Measurements from ENCODE around the gene RNU7-1.

RNU7-1 gene

DNA sequence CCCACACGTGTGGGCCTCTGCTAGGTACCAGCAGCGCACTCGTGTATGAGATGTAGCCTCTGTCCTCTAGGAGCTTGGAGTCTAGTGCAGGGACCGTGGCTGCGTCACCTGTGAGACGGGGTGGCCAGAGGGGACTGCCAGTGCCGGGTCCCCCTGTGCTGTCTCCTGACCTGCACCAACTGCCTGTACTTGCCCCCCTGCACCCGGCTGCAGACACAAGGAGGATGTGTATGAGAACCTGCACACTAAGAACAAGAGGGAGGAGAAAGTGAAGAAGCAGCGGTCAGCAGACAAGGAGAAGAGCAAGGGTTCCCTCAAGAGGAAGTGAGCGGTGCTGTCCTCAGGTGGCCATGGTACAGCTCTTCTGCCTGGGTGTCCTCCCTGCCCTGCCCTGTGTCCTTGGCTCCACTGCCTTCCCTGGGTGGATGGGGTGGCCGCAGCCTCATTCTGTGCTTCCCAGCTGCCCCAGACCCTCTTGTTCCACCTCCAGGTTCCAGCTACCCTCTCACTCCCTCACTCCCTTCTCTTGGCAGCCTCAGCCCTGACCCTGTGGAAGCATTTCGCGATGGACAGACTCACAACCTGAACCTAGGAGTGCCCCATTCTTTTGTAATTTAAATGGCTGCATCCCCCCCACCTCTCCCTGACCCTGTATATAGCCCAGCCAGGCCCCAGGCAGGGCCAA, 17.1 kb downstream of the RNU7-1 start:
- intact Hi-C loops (cut with DNase I) = no loop called here
- DNase-seq = peak in 3 of 10 donors; percentile 43 to 77 (median 74)

DNA sequence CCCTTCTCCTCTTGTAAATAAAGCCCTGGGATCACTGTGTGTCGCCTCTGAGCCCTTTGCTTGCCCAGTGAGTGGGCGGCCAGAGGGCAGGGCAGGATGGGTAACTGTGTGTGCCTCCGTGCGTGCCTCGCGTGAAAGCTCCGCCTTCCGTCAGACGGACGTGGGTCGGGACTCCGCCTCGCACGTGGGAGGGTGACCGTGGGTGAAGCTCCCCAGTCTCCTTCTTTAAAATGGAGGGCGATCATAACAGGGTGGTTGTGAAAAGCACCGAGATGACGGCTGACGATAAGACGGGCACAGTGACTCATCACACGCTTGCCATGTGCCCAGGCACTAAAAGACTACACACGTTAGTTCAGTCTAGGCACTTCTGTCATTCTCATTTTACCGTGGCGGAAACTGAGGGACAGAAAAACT, 17.7 kb downstream of the RNU7-1 start:
- intact Hi-C loops (cut with DNase I) = no loop called here
- DNase-seq = peak in 4 of 10 donors; percentile 59 to 93 (median 88)

DNA sequence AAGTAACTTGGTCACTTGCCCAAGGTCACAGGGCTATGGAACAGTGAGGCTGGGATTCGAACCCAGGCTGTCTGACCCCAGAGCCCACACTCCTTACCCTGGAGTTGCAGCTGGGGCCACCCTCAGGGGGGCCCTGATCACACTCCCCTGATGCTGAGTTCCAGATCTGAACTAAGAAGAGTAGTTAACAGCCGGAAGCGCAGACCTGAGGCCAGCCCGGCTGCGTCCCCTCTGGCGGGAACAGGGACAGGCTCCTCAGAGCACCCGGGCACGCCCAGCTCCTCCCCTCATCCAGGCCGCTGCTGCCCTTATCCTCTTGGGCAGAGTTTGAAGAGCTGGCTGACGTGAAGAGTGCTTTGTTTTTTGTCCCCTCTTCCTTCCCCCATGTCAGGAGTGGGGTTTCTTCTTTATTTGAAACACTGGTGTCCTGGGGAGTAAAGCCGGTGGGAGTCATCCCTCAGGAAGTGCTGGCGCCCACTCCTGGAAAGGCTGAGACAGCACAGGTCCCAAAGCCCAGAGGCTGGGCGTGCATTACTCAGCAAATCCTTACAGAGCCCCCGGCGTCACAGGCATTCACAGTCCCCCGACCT, 18.2 kb downstream of the RNU7-1 start:
- DNase-seq = peak in 3 of 10 donors; percentile 69 to 87 (median 76)
- intact Hi-C loops (cut with DNase I) = no loop called here

DNA sequence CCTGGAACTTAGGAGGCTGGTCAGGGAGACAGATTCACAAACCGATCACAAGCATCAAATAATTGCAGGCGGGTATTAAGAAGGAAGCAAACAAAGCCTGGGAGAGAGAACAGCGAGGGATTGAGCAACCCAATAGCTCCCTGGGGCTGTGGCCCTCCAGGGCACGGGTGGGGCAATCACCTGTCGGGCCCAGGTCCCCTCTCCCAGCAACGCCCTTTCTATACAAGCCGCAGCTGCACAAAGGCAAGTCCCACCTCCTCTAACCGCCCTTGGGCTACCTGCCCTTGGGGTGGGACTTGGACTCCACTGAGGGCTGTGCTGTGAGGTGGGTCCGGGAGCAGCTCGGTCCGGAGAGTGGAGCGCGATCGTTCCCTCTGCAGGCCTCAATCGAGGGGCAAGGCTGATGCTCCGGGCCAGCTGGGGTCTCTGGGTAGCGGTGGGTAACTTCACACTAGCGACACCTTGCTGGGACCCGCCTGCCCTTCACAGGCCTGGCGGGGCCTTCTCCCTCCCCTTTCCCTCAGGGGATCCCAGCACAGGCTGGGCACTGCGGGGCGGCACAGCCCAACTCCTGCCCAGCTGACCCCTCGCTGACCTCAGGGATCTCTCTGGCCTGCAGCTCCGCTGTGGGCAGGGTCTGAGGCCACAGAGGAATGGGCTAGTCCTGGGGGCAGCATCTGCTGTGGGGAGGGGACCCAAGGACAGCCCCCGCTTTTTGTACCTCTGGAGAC, 18.8 kb downstream of the RNU7-1 start:
- intact Hi-C loops (cut with DNase I) = no loop called here
- DNase-seq = peak in 3 of 10 donors; percentile 35 to 61 (median 49)

DNA sequence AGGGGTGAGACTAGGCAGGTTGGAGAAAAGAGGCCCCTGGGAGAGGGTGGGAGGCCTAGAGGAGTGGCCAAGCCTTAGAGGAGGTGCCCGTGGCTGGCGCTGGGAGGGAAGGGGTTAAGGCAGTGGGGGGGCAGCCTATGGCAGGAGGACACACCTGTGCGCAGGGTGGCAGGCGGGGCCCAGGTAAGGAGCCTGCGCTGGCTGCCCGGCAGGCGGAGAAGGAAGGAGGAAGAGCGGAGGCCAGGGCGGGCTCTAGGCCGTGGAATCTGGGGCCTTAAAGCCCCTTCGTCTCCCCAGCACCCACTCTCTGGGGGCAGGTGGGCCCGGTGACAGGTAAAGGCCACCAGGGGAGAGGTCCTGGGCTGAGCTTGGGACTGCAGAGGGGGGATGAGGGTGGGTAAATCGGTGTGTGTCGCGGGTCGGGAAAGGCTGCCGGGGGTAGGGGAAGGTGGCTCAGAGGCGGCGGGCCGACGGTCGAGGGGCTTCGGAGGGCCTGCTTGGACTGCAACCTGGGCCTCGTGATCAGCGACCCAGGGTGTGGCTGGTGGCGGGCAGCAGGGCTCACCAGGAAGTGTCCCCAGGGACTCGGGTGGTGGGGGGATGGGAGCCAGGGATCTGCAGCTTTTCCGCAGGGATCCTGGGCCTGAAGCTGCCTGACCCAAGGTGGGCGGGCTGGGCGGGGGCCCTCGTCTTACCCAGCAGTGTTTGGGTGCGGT, 19.6 kb downstream of the RNU7-1 start:
- DNase-seq = peak in 3 of 10 donors; percentile 51 to 71 (median 64)
- intact Hi-C loops (cut with DNase I) = no loop called here

DNA sequence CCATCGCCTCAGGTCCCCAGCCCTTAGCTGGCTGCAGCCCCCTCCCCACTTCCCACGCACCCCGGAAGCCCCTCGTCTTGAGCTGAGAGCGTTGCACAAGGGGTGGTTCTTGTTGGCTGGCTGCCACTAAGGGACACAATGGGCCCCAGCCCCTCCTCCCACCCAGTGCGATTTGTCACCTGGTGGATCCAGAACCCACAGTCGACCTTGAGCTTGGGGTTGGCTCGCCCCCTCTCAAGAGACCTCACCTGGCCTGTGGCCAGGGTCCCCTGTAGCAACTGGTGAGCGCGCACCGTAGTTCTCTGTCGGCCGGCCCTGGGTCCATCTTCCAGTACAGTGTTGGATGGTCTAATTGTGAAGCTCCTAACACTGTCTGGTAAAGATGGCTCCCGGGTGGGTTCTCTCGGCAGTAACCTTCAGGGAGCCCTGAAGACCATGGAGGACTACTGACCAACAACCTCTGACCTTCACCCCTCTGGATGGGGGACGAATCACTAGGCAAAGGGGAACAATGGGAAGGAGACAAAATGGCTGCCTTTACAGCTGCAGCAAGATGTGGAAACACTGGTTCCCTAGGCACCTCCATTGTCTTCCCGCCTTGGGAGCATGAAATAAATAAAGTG, 20.3 kb downstream of the RNU7-1 start:
- intact Hi-C loops (cut with DNase I) = no loop called here

DNA sequence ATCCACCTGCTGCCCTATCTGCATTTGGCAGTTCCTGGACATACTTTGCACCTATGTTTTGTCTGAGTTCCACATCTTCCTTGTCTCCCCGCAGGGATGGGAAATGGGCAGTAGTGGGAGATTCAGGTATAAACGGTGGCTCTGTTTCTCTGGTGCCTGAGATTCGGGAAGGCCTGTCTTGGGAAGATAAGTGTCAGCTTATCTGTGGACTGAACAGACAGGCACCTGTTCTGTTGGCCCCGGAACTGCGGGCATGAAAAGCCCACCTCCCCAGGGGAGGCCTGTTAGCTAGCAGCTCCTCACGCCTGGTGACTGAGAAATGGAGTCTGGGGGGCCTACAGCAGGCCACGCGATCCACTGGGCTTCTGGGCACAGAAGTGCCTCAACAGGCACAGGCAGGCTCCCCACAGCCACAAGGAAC, 21.0 kb downstream of the RNU7-1 start:
- DNase-seq = peak in 1 of 10 donors; percentile 12
- intact Hi-C loops (cut with DNase I) = loop anchor here (1.0 kb wide), 1 partner anchor 20 kb away; the partner anchor contains the start of gene C12orf57

More for the DNA sequence above, 20.3 kb downstream of the RNU7-1 start:
- DNase-seq = peak in 3 of 10 donors; percentile 42 to 84 (median 68)

DNA sequence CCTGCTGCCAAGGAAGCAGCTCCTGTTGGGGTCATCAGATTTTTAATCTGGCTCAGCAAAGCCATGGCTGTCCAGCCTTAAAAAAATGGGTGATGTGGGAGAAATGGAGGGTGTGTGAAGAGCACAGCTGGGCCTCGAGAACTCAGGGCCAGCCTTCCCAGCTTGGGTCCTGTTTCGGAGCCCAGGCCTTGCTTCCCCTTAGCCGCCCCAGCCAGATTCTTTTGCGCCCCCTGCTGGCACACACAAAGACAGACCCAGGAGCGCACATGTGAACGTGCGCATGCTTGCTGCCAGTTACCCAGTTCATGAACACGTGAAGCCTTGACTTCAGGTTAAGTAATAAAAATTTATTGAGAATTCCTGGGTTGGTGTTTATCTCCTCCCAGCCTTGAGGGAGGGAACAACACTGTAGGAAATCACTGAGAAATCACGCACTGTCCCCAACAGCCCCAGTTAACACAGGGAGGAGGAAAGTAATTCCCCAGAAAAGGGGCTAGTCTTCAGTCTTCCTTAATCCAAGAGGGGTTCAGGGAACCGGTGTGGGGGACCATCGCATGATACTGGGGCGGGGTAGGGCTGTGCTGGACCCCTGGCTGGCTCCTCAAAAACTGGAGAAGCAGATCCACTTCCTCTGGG, 21.5 kb downstream of the RNU7-1 start:
- DNase-seq = peak; percentile 68 to 97 (median 84)
- intact Hi-C loops (cut with DNase I) = loop anchor here (1.0 kb wide), 1 partner anchor 21 kb away; the partner anchor contains the start of gene C12orf57

DNA sequence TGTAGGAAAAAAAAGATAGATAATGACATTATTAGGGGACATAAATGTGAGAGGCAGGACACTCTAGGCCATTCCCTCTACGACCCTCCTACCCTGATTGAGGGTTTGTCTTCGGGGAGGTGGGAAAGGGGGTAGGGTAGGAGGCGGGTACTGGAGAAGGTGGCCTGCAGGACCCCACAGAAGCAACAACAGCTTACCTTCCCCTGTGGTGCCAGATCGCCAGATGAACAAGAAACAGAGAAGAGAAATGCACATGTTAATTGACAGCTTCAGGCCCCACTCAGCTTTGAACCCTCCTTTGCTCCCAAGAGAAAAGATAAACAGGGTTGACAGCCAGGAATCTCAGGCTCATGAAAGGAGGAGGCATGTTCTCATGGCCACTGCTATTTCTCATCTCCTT, 22.1 kb downstream of the RNU7-1 start:
- intact Hi-C loops (cut with DNase I) = loop anchor here (1.0 kb wide), 1 partner anchor 21 kb away; the partner anchor contains the start of gene C12orf57
- peak in 2 of 10 donors; percentile 12 to 27 for DNase-seq

DNA sequence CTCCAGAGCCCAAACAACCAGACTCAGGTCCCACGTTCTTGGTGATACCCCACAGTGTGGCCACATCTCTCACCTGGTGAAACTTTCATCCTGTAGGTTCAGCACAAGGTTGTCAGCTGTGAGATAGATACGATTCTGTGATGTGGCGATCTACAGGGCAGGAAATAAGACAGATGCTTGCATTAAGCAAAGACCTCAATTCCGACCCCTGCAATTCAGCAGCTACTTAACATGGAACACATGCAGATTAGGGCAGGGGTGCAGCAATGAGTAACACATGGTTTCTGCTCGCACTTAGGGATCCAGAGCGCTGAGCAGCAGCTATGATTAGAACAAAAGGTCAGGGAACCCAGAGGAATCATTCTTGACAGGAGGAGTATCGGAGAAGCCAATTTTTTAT, 22.7 kb downstream of the RNU7-1 start:
- no peak for DNase-seq
- intact Hi-C loops (cut with DNase I) = no loop called here

DNA sequence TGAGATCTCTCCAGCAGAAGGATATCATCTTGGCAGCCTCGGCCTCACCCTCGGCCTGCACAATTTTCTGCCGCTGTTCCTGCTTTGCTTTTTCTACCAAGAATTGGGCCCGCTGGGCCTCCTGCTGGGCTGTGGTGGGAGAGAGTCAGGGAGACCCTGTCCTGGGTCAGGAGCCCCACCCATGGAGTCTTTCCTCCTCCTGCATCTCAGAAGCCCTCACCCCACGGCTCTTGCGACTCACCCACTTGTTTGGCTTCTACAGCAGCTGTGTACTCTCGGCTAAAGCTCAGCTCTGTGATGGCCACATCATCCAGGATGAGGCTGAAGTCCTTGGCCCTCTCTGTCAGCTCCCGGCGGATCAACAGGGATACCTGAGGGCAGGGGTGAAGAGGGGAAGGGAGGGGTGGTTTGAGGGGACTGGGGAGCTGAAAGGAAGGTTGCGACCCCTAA, 24.1 kb downstream of the RNU7-1 start:
- peak in 2 of 10 donors; percentile 18 to 42 for DNase-seq
- intact Hi-C loops (cut with DNase I) = loop anchor here (2.0 kb wide), 1 partner anchor 29 kb away; no protein-coding TSS in a partner anchor

DNA sequence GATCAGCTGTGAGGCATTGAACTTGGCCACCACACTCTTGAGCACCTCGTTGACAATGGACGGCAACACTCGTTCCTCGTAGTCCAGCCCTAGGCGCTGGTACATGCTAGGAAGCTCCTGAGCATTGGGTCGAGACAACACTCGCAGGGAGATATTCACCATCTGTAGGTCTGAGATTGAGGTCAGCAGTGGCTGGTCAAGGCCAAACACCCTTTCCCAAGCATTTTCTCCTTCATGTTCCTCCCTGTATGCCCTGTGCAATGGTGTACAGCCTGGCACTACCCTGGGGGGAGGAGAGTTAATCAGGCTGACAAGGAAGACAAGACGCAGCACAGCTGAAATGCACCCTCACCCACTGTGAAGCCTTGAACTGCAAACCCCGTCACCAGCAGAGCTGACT, 24.8 kb downstream of the RNU7-1 start:
- peak in 2 of 10 donors; percentile 31 to 49 for DNase-seq
- intact Hi-C loops (cut with DNase I) = loop anchor here (2.0 kb wide), 1 partner anchor 30 kb away; no protein-coding TSS in a partner anchor

DNA sequence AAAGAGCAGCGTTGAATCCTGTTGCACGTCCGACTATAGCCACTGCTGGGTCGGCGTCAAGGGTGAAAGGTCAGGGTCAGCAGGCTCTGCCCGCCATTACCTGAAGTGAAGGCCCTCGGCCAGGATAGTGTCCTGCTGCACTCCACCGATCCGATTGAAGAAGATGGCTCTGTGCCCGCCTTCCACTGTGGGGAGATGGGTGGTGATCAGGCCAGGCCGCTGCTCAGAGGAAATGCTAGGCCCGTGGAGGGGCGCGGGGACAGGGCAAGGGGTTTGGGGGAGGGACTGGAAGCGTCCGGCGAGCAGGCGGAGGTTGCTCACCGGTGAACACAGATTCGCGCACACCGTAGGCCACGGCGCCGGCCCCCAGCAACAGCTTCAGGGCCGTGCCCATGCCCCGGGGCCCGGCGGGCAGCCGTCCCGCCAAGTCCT, 26.5 kb downstream of the RNU7-1 start:
- peak in 1 of 10 donors; percentile 84 for DNase-seq
- intact Hi-C loops (cut with DNase I) = loop anchor here (1.0 to 10.0 kb wide), 2 partner anchors 48 to 125 kb away; partner anchors contain the start of genes C1R and LPCAT3

DNA sequence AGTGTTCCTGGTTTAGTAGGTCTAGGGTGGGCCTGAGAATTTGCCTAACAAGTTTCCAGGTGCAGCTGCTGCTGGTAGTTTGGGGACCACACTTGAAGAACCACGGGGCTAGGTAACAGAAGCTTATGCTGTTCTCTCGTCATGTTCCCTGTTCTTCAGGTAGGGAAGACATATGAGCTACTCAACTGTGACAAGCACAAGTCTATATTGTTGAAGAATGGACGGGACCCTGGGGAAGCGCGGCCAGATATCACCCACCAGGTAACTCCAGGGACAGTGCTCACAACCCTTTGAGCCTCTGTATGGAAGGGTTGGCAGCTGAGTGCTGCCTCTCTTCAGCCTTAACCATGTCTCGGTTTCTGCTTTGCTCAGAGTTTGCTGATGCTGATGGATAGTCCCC, 30.6 kb downstream of the RNU7-1 start:
- intact Hi-C loops (cut with DNase I) = loop anchor here (10.0 kb wide), 1 partner anchor 121 kb away; the partner anchor contains the start of gene C1R
- no peak for DNase-seq

DNA sequence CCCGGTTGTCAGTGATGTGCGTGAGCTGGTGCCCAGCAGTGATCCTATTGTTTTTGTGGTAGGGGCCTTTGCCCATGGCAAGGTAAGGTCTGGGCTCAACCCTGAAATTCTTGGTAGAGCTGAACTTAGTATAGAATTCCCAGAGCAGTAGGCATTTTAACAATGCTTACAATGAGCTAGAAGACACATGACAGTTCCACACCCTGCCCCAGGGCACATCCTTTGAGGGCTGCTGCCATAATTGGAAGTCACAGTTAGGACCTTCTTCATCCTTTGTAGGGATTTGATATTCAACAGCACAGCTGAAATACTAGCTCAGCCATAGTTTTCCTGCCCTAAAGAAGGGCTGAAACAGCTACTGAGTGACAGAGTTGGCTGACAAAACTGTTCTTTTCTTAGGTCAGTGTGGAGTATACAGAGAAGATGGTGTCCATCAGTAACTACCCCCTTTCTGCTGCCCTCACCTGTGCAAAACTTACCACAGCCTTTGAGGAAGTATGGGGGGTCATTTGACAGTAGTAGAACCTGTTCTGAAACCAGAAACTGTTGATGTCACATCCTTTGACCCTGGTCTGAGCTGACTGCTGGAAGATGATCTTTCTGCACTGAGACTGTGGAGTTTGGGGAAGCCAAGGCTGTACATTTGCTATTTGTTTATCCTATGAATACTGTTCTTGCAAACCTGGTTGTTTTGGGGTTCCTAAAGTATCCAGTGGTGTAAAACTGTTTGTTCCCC, 31.8 kb downstream of the RNU7-1 start:
- no peak for DNase-seq
- intact Hi-C loops (cut with DNase I) = loop anchor here (10.0 kb wide), 1 partner anchor 119 kb away; the partner anchor contains the start of gene C1R

DNA sequence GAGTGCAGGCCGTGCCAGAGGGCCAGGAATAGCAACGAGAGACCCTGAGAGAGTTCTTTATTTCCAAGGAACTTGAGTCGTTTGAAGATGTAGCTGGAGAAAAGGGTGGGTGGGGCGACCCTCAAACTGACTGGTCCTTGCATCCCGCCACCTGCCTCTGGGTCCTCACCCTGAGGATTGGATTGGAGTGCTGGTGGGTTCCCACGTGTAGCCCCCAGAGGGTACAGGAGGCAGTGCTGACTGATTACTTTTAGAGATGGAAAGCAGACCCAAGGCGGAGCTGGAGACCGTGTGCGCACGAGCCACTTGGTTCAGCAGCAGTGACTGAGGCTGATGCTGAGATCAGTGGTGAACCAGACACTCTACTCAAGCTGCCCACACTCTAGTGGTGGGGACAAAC, 34.0 kb downstream of the RNU7-1 start:
- intact Hi-C loops (cut with DNase I) = loop anchor here (10.0 kb wide), 1 partner anchor 117 kb away; the partner anchor contains the start of gene C1R
- DNase-seq = peak in 1 of 10 donors; percentile 57

DNA sequence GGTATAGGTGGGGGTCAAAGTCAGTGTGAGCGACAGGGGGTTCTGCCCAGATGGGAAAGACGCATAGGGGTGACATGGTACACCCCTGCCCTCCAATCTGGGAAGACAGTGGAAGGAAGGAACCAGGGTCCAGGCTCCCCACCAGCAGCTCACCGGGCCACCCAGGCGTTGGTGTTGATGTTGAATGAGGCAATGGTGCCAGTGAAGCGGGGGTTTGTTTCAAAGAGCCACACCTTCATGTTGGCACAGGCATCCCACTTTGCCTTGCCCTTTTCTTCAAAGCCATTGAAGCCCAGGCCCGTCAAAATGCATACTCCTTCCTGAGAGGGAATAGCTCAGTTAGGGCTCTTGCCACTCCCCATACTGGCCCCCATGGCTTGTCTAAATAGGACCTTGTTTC, 34.6 kb downstream of the RNU7-1 start:
- intact Hi-C loops (cut with DNase I) = loop anchor here (10.0 kb wide), 1 partner anchor 117 kb away; the partner anchor contains the start of gene C1R

DNA sequence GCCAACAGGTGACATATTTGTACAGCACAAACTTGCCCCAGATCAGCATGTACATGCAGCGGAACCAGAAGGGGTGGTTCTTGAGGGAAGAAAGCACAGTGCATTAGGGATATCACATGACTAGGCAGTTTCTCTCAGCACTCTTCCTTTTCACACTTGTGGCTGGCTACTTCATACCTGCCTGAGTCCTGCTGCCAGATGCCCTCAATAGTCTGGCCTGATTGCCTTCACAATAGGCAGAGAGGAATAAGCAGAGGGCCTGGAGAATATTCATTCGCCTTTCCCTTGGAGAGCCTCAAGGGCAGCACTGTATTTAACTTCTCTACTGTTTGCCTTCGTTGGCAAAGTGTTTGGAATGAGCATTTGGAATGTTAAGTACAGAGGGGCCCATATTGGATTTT, 35.0 kb downstream of the RNU7-1 start:
- no peak for DNase-seq
- intact Hi-C loops (cut with DNase I) = loop anchor here (10.0 kb wide), 1 partner anchor 116 kb away; the partner anchor contains the start of gene C1R

More for the DNA sequence above, 34.6 kb downstream of the RNU7-1 start:
- peak in 1 of 10 donors; percentile 51 for DNase-seq

Measured in posterior cingulate gyrus (tissue), 11 donors.